Stomach (tissue), 9 donors: ENCODE results near the gene NTM. TPM values are rescaled to one million over a fixed set of nuclear protein-coding genes. Genes with fewer than 3 reads are reported as not detected.

Experiments used
- DNase-seq, 2 donors: peaks; one replicate each; pipeline versions ENCODE4 v3.0.0 to v3.0.0-alpha.2; 2013 to 2019
- H3K27ac ChIP-seq, 5 donors: fragments of 200-600 bp in 4 of 5; sonication (generic) in 4 of 5; one replicate each; pipeline ENCODE4 v1.5.1; 2013 to 2019; ENCODE audit warnings: mild to moderate bottlenecking in 1 of 5, moderate library complexity in 1 of 5
- H3K27me3 ChIP-seq, 3 donors: fragments of 200-600 bp; sonication (generic); one replicate each; pipeline ENCODE4 v1.5.1; 2017 to 2019; ENCODE audit warnings: mixed run types in 1 of 3
- H3K36me3 ChIP-seq, 4 donors: fragments of 200-600 bp; sonication (generic); 1 replicate in 3 of 4; 2 replicates in 1 of 4; pipeline ENCODE4 v1.5.1; 2016 to 2019
- H3K4me1 ChIP-seq, 4 donors: fragments of 200-600 bp; sonication (generic); one replicate each; pipeline ENCODE4 v1.5.1; 2016 to 2019
- H3K4me3 ChIP-seq, 4 donors: fragments of 200-600 bp; sonication (generic) in 3 of 4; one replicate each; pipeline ENCODE4 v1.5.1; 2016 to 2019; ENCODE audit warnings: mild to moderate bottlenecking in 1 of 4
- H3K9me3 ChIP-seq, 4 donors: fragments of 200-600 bp; sonication (generic); one replicate each; pipeline ENCODE4 v1.5.1; 2016 to 2019
- EP300 ChIP-seq: sonication (generic); formaldehyde crosslinking; IDR thresholded peaks from one replicate; pipeline ENCODE4 v1.6.1; 2017; ENCODE audit warnings: antibody characterized with exemption
- POLR2A ChIP-seq, 4 donors: fragments of 450-650 bp; IDR thresholded peaks; one replicate each; pipeline ENCODE4 v1.6.1; 2016; ENCODE audit warnings: antibody characterized with exemption in 4 of 4, control low read depth in 2 of 4, mild to moderate bottlenecking in 1 of 4, moderate library complexity in 1 of 4
- POLR2AphosphoS5 ChIP-seq, 3 donors: sonication (generic); formaldehyde crosslinking; IDR thresholded peaks; one replicate each; pipeline ENCODE4 v1.6.1; 2016; ENCODE audit warnings: antibody characterized with exemption in 3 of 3
- WGBS, 5 donors: extraction: QIAGEN DNeasy Blood & Tissue Kit in 3 of 5; methylation state at CpG; one replicate each; pipeline versions ENCODE4 v1.1.5 to v1.1.7; 2013 to 2018; 5-methylcytosine and 5-hydroxymethylcytosine counted together
- intact Hi-C: fragments of 100-400 bp; cut with DNase I; formaldehyde crosslinking; loops from one replicate; pipeline ENCODE4 v1.15.1; 2023; ENCODE audit warnings: low total_unique reads
- polyA plus RNA-seq, 3 donors: library from polyadenylated mRNA; stranded (reverse); fragments of 200-250 nt; gene quantifications; one replicate each; pipeline ENCODE4 v1.2.3, GENCODE V29; 2013
- total RNA-seq, 5 donors: library from RNA; depleted of rRNA; stranded (reverse); fragments of >200 nt; gene quantifications; one replicate each; pipeline versions ENCODE4 v1.1.0 to v1.2.3, GENCODE V29; 2014 to 2016
- TF ChIP-seq, protein P1 (sequence below), 7 experiments: fragments of 450-650 bp in 4 of 7; fragments of 200-600 bp in 3 of 7; sonication (generic) in 3 of 7; IDR thresholded peaks; one replicate each; pipeline ENCODE4 v1.5.1; 2016 to 2019; ENCODE audit warnings: antibody characterized with exemption in 7 of 7, control low read depth in 2 of 7, mild to moderate bottlenecking in 1 of 7
- donor health status: healthy with polysubstance abuse.
- donor health status: Bipolar disorder and iron deficiency.
- donor health status: healthy.

Gene NTM
- total and polyA plus RNA-seq, 8 donors = 0.50 to 8.4 (median 1.3) TPM; not detected in 3

DNA sequence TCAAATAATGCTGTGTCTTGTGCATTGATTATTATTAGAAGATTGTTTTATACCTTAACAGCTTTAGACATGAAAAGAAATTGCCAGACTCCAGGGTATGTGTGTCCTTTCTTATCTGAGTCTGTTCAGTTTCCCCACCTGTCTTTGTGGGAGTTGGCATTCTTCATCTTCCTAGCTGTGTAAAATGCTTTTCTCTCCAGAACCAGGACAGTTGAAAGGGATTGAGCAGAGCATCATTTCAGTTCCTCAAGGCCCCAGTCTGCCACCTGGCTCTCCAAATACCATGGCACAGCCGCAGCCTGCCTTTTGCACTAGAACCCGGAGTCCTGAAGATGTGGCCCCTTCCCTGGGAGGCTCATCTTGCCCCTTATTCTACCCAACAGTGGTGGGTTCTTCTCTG lies 851.9 kb downstream of the NTM start:
- TF ChIP-seq POLR2AphosphoS5 (IDR thresholded peaks at IDR 0.05) (no peak), POLR2A (IDR thresholded peaks at IDR 0.05) (no peak), EP300 (no peak)
- TF ChIP-seq, protein P1, sequence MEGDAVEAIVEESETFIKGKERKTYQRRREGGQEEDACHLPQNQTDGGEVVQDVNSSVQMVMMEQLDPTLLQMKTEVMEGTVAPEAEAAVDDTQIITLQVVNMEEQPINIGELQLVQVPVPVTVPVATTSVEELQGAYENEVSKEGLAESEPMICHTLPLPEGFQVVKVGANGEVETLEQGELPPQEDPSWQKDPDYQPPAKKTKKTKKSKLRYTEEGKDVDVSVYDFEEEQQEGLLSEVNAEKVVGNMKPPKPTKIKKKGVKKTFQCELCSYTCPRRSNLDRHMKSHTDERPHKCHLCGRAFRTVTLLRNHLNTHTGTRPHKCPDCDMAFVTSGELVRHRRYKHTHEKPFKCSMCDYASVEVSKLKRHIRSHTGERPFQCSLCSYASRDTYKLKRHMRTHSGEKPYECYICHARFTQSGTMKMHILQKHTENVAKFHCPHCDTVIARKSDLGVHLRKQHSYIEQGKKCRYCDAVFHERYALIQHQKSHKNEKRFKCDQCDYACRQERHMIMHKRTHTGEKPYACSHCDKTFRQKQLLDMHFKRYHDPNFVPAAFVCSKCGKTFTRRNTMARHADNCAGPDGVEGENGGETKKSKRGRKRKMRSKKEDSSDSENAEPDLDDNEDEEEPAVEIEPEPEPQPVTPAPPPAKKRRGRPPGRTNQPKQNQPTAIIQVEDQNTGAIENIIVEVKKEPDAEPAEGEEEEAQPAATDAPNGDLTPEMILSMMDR (IDR thresholded peaks at IDR 0.05) = no peak
- no peaks in the 10 kb centered on the region for H3K27me3 ChIP-seq
- WGBS, 5 donors = 69 to 82% (median 75%) methylated on average over 2 of the region's 2 CpGs

DNA sequence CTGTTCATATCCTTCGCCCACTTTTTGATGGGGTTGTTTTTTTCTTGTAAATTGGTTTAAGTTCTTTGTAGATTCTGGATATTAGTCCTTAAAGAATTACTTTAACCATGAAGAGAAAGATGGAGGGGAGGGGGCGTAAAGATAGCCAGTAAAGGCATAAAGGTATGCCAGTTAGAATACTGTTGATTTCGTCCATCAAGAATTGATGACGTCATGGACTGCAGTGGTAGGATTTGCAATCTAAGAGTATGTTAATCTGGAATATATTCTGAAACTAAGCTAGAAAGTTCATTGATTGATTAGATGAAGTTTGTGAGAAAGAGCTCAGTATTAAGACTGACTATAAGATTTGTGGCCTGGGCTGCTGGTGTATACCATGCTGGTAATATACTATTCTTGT lies 856.1 kb downstream of the NTM start:
- H3K9me3 ChIP-seq = no peaks in the 10 kb centered on the region
- H3K27ac ChIP-seq = no peak overlapping the region
- H3K36me3 ChIP-seq = no peaks in the 10 kb centered on the region
- DNase-seq = no peak
- no peak overlapping the region for H3K4me3 ChIP-seq
- WGBS, 5 donors = 90 to 95% (median 91%) methylated on average over 4 of the region's 4 CpGs
- no peaks in the 10 kb centered on the region for H3K27me3 ChIP-seq
- H3K4me1 ChIP-seq = no peaks in the 10 kb centered on the region
- intact Hi-C loops = no loop called here
- TF ChIP-seq EP300 (no peak), POLR2A (IDR thresholded peaks at IDR 0.05) (no peak), POLR2AphosphoS5 (IDR thresholded peaks at IDR 0.05) (no peak)
- TF ChIP-seq, protein P1 (IDR thresholded peaks at IDR 0.05) = no peak

More for the DNA sequence above, 851.9 kb downstream of the NTM start:
- intact Hi-C loops = no loop called here
- no peak overlapping the region for H3K27ac ChIP-seq
- no peak overlapping the region for H3K4me3 ChIP-seq
- H3K36me3 ChIP-seq = no peaks in the 10 kb centered on the region
- H3K9me3 ChIP-seq = no peaks in the 10 kb centered on the region
- H3K4me1 ChIP-seq = no peaks in the 10 kb centered on the region
- no peak for DNase-seq

DNA sequence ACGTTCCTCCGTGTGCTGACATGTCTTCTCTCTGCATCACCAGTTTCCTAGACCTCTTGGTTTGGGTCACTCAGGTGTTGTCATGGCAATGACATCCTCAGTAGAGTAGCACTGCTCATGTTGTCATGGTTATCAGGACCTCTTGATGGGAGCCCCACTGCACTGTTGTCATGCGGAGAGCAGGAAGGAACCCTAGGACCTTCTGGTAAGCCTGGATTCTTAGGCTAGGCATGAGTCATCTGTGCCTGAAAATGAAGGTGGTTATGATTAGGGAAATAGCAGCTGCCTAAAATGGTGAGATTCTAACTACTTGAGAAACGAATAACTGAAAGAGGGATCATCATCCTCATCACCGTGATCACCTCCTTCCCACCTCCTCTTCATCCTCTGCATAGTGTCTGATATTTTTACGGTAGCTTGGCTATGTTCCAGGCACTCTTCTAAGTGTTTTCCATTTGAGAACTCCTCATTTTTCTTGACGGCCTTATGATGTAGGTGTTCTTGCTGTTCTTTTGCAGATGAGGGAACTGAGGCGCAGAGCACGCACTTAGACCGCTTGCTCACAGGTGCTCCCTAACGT lies 858.4 kb downstream of the NTM start:
- Histone ChIP-seq H3K4me1 (no peaks in the 10 kb centered on the region), H3K27me3 (no peaks in the 10 kb centered on the region), H3K36me3 (no peaks in the 10 kb centered on the region), H3K27ac (no peak overlapping the region), H3K4me3 (no peak overlapping the region), H3K9me3 (no peaks in the 10 kb centered on the region)
- no peak for DNase-seq
- 84 to 89% (median 86%) methylated on average over 11 of the region's 11 CpGs for WGBS, 5 donors
- intact Hi-C loops = no loop called here
- TF ChIP-seq POLR2A (IDR thresholded peaks at IDR 0.05) (no peak), POLR2AphosphoS5 (IDR thresholded peaks at IDR 0.05) (no peak), EP300 (no peak)
- TF ChIP-seq, protein P1 (IDR thresholded peaks at IDR 0.05) = no peak

DNA sequence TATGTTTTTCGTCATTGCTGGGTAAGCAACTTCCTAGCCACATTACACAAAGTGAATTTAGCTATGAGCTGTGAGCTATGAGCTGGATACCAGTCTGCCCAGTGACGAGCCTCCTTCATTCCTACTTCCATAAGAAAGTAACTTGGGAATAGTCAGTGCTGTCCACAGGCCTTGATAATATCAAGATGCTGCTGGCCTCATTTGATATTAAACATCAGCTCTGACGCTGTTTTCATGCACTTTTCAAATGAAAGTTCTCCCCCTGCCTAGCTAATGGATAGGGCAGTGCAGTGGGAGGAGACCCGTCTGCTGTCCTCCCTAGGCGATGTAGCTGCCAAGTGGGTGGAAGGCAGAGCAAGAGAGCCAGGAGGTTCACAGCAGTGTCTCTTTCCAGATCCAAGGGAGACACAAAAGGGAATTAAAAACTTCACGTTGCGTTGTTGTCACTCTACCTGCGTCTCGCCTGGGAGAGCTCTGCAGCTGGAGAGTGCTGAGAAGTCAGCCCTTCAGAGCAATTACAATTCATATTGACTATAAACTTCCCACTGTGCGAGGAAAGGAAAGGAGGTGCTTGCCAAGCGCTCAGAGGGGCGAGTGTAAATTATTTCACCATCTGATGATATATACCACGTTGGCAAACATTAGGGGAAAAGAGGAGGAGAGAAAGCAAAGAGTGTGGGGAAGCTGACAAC lies 861.4 kb downstream of the NTM start:
- WGBS, 5 donors = 56 to 68% (median 62%) methylated on average over 13 of the region's 13 CpGs
- Histone ChIP-seq H3K36me3 (no peaks in the 10 kb centered on the region), H3K4me1 (no peaks in the 10 kb centered on the region), H3K27ac (no peak overlapping the region), H3K4me3 (no peak overlapping the region), H3K27me3 (no peaks in the 10 kb centered on the region), H3K9me3 (no peaks in the 10 kb centered on the region)
- TF ChIP-seq EP300 (no peak), POLR2A (IDR thresholded peaks at IDR 0.05) (no peak), POLR2AphosphoS5 (IDR thresholded peaks at IDR 0.05) (no peak)
- TF ChIP-seq, protein P1 (IDR thresholded peaks at IDR 0.05) = no peak
- intact Hi-C loops = no loop called here
- DNase-seq = peak in 1 of 2 donors; percentile 65
